Neural progenitor cell (in vitro differentiated cells): Measurements from ENCODE around the gene GLIPR2. TPM values are rescaled to one million over a fixed set of nuclear protein-coding genes. Genes with fewer than 3 reads are reported as not detected.
A peak's percentile ranks its signal among the peaks of the same experiment; 100 is the strongest.

Experiments
- DNase-seq: peaks from one replicate; pipeline ENCODE4 v3.0.0-alpha.2; 2016; ENCODE audit warnings: low spot score
- H2AFZ ChIP-seq: fragments of 200-600 bp; sonication (generic); replicated peaks from 2 replicates; pipeline ENCODE4 v1.6.1; 2016; ENCODE audit warnings: antibody characterized with exemption
- H3F3A ChIP-seq: fragments of 200-600 bp; sonication (generic); 2 replicates; pipeline ENCODE4 v1.6.1; 2016; ENCODE audit warnings: antibody characterized with exemption, low read depth
- H3K27ac ChIP-seq: fragments of 200-600 bp; sonication (generic); 2 replicates; pipeline ENCODE4 v1.5.1; 2016; ENCODE audit warnings: mild to moderate bottlenecking
- H3K27me3 ChIP-seq: fragments of 200-600 bp; sonication (generic); 2 replicates; pipeline ENCODE4 v1.6.1; 2016; ENCODE audit warnings: mild to moderate bottlenecking, moderate library complexity
- H3K36me3 ChIP-seq: fragments of 200-600 bp; sonication (generic); 2 replicates; pipeline ENCODE4 v1.5.1; 2016
- H3K4me1 ChIP-seq: fragments of 200-600 bp; sonication (generic); 2 replicates; pipeline ENCODE4 v1.6.1; 2016; ENCODE audit warnings: mixed run types
- H3K4me2 ChIP-seq: fragments of 200-600 bp; sonication (generic); 2 replicates; pipeline ENCODE4 v1.6.1; 2016
- H3K4me3 ChIP-seq: fragments of 200-600 bp; sonication (generic); 2 replicates; pipeline ENCODE4 v1.5.1; 2016
- H3K79me2 ChIP-seq: fragments of 200-600 bp; sonication (generic); 2 replicates; pipeline ENCODE4 v1.6.1; 2016; ENCODE audit warnings: low read depth
- H3K9ac ChIP-seq: fragments of 200-600 bp; sonication (generic); 2 replicates; pipeline ENCODE4 v1.6.1; 2016
- H3K9me3 ChIP-seq: fragments of 200-600 bp; sonication (generic); 2 replicates; pipeline ENCODE4 v1.5.1; 2016; ENCODE audit warnings: low read depth
- H4K20me1 ChIP-seq: fragments of 200-600 bp; sonication (generic); 2 replicates; pipeline ENCODE4 v1.6.1; 2016; ENCODE audit warnings: low read depth
- H3K27ac Mint-ChIP-seq: 3 replicates; pipeline ENCODE4 v1.8.0; 2021; ENCODE audit warnings: mixed read lengths
- H3K27me3 Mint-ChIP-seq: 2 replicates; pipeline ENCODE4 v1.8.0; 2022; ENCODE audit warnings: low read depth, mild to moderate bottlenecking, inconsistent platforms, moderate library complexity, mixed read lengths; ENCODE audit not compliant: insufficient read depth
- H3K36me3 Mint-ChIP-seq: 3 replicates; pipeline ENCODE4 v1.8.0; 2021; ENCODE audit warnings: mixed read lengths
- H3K4me1 Mint-ChIP-seq: 3 replicates; pipeline ENCODE4 v1.8.0; 2021; ENCODE audit warnings: mixed read lengths
- H3K4me3 Mint-ChIP-seq: 3 replicates; pipeline ENCODE4 v1.8.0; 2021; ENCODE audit warnings: mild to moderate bottlenecking, moderate library complexity, mixed read lengths
- H3K9me3 Mint-ChIP-seq: 3 replicates; pipeline ENCODE4 v1.8.0; 2020; ENCODE audit warnings: mixed read lengths
- EZH2 ChIP-seq: fragments of 200-600 bp; sonication (generic); IDR thresholded peaks from 2 replicates; pipeline ENCODE4 v1.6.1; 2017; ENCODE audit warnings: antibody characterized with exemption, mild to moderate bottlenecking, moderate library complexity
- EZH2phosphoT487 ChIP-seq: fragments of 200-600 bp; sonication (generic); IDR thresholded peaks from 2 replicates; pipeline ENCODE4 v1.6.1; 2017; ENCODE audit warnings: antibody characterized with exemption
- total RNA-seq: library from RNA; depleted of rRNA; stranded (reverse); fragments of >200 nt; gene quantifications from 2 replicates; pipeline ENCODE4 v1.2.3, GENCODE V29; 2015; ENCODE audit warnings: low replicate concordance
- TF ChIP-seq, protein P1 (sequence below): fragments of 200-600 bp; sonication (generic); IDR thresholded peaks from 2 replicates; pipeline ENCODE4 v1.5.1; 2017; ENCODE audit warnings: antibody characterized with exemption, mild to moderate bottlenecking

Gene GLIPR2
- total RNA-seq, 1 donor from 2014 or later = 12.4 TPM

DNA sequence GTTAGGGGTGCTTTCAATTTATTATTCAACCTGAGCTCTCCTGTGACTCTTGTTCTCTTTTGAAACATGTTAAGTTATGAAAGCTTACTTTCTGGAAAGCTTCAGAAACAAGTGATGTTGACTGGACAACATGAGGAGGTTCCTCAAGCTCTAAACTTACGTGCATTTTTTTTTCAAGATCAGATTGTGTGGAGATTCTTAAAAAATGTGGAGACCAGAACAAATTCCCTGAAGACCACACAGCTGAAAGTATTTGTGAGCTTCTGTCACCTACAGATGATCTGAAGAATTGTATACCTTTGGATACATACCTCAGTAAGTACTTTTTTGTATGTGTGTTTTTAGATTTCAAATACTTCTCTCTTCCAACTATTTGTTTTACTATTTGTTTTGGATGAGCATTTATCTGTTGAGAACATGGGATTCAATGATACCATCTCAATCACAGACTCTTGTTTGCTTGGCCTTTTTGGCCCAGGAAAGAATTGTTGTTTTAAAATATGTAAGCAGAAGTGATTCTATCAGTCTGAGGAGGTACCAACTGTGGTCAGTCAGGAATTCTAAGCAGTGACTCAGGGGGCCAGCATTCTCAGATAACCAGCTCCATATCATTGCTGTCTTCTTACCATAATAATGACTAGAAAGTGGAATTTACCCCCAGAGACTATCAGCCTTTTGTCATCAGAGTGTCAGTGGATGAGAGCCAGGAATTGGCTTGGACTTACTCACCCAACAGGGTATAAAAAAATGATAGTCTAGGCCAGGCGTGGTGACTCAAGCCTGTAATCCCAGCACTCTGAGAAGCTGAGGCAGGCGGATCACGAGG lies 34.4 kb upstream of the GLIPR2 start:
- Histone ChIP-seq H3K4me2 (no peak overlapping the region), H3K9ac (no peak overlapping the region), H3K27me3 (no peaks in the 10 kb centered on the region), H3K27ac (no peak overlapping the region), H3K4me3 (no peak overlapping the region), H3K36me3 (no peaks in the 10 kb centered on the region), H3F3A (peaks cover 9% of the 10 kb centered on the region), H2AFZ (no peak overlapping the region), H3K79me2 (no peaks in the 10 kb centered on the region), H3K9me3 (no peaks in the 10 kb centered on the region), H3K4me1 (peaks cover 21% of the 10 kb centered on the region), H4K20me1 (no peaks in the 10 kb centered on the region)
- peaks cover 4% of the 10 kb centered on the region for H3K4me1 Mint-ChIP-seq
- H3K27me3 Mint-ChIP-seq = no peaks in the 10 kb centered on the region
- peaks cover 4% of the 10 kb centered on the region for H3K36me3 Mint-ChIP-seq
- no peak overlapping the region for H3K27ac Mint-ChIP-seq
- TF ChIP-seq EZH2phosphoT487 (no peak), EZH2 (no peak)
- TF ChIP-seq, protein P1, sequence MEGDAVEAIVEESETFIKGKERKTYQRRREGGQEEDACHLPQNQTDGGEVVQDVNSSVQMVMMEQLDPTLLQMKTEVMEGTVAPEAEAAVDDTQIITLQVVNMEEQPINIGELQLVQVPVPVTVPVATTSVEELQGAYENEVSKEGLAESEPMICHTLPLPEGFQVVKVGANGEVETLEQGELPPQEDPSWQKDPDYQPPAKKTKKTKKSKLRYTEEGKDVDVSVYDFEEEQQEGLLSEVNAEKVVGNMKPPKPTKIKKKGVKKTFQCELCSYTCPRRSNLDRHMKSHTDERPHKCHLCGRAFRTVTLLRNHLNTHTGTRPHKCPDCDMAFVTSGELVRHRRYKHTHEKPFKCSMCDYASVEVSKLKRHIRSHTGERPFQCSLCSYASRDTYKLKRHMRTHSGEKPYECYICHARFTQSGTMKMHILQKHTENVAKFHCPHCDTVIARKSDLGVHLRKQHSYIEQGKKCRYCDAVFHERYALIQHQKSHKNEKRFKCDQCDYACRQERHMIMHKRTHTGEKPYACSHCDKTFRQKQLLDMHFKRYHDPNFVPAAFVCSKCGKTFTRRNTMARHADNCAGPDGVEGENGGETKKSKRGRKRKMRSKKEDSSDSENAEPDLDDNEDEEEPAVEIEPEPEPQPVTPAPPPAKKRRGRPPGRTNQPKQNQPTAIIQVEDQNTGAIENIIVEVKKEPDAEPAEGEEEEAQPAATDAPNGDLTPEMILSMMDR = no peak
- H3K4me3 Mint-ChIP-seq = no peak overlapping the region
- no peaks in the 10 kb centered on the region for H3K9me3 Mint-ChIP-seq
- no peak for DNase-seq

DNA sequence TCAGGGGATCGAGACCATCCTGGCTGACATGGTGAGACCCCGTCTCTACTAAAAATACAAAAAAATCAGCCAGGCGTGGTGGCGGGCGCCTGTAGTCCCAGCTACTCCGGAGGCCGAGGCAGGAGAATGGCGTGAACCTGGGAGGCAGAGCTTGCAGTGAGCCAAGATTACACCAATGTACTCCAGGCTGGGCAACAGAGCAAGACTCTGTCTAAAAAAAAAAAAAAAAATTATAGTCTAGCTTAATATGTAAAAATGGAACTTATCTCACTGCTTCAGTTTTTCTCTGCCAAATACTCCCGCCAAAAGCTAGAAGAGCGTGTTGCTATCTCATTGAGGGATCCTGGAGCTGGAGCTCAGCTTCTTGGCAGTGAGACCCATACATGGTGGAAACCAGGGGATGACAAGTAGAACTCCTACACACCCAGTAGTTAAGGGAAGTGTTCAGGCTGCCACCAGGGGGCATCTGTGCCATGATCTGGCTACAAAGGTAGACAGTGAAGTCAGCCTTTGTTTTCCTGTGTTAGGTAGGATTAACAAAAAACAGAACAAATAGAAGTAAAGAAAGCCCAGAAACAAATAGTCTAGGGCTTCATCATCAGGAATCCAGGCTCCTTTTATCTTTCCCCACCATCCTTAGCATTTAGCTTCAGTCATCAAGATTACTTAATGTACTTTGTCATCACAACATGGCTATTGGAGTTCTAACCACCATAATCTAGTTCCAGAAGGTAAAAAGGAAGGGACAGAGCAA lies 33.6 kb upstream of the GLIPR2 start:
- peaks cover 2% of the 10 kb centered on the region for H3K36me3 Mint-ChIP-seq
- peak; percentile 89 for DNase-seq
- H3K9me3 Mint-ChIP-seq = no peaks in the 10 kb centered on the region
- Histone ChIP-seq H3K9ac (no peak overlapping the region), H3K4me2 (no peak overlapping the region), H3K27me3 (no peaks in the 10 kb centered on the region), H3F3A (peaks cover 9% of the 10 kb centered on the region), H3K79me2 (no peaks in the 10 kb centered on the region), H2AFZ (peak overlapping the region; percentile 86), H3K27ac (no peak overlapping the region), H3K9me3 (no peaks in the 10 kb centered on the region), H4K20me1 (no peaks in the 10 kb centered on the region), H3K36me3 (no peaks in the 10 kb centered on the region), H3K4me1 (peaks cover 21% of the 10 kb centered on the region), H3K4me3 (no peak overlapping the region)
- H3K4me1 Mint-ChIP-seq = peaks cover 4% of the 10 kb centered on the region
- no peaks in the 10 kb centered on the region for H3K27me3 Mint-ChIP-seq
- no peak overlapping the region for H3K4me3 Mint-ChIP-seq
- H3K27ac Mint-ChIP-seq = no peak overlapping the region
- TF ChIP-seq, protein P1 = peak; percentile 84
- TF ChIP-seq EZH2phosphoT487 (no peak), EZH2 (no peak)

GRCh38 chr9:36109071-36109470 lies 27.5 kb upstream of the GLIPR2 start:
- Histone ChIP-seq H4K20me1 (no peaks in the 10 kb centered on the region), H3K9me3 (no peaks in the 10 kb centered on the region), H3K27ac (no peak overlapping the region), H3K4me2 (no peak overlapping the region), H3K27me3 (no peaks in the 10 kb centered on the region), H3K79me2 (no peaks in the 10 kb centered on the region), H3K9ac (no peak overlapping the region), H3K36me3 (no peaks in the 10 kb centered on the region), H3F3A (no peaks in the 10 kb centered on the region), H3K4me3 (no peak overlapping the region), H3K4me1 (no peaks in the 10 kb centered on the region), H2AFZ (no peak overlapping the region)
- no peaks in the 10 kb centered on the region for H3K9me3 Mint-ChIP-seq
- H3K4me3 Mint-ChIP-seq = no peak overlapping the region
- peaks cover 11% of the 10 kb centered on the region for H3K36me3 Mint-ChIP-seq
- TF ChIP-seq EZH2phosphoT487 = no peak
- no peak for TF ChIP-seq EZH2
- TF ChIP-seq, protein P1 = no peak
- no peak overlapping the region for H3K27ac Mint-ChIP-seq
- H3K4me1 Mint-ChIP-seq = no peaks in the 10 kb centered on the region
- no peaks in the 10 kb centered on the region for H3K27me3 Mint-ChIP-seq
- DNase-seq = no peak
